GM19193 (cell line): ENCODE measurements around the gene TMEM154.

Experiments
- POLR2A ChIP-seq: IDR thresholded peaks from 4 replicates; pipeline ENCODE4 v1.6.1; 2011; ENCODE audit not compliant: insufficient read depth, insufficient read length; ENCODE audit errors: extremely low read depth

TMEM154 gene

GRCh38 chr4:152661649-152662048 is 18.1 kb downstream of the TMEM154 start:
- no peak for TF ChIP-seq POLR2A

GRCh38 chr4:152660526-152660925 is 19.3 kb downstream of the TMEM154 start:
- TF ChIP-seq POLR2A = no peak

GRCh38 chr4:152659806-152660205 is 20.0 kb downstream of the TMEM154 start:
- TF ChIP-seq POLR2A = no peak

- TF ChIP-seq POLR2A = no peak
Measured at GRCh38 chr4:152657657-152658056, 22.1 kb downstream of the TMEM154 start.

GRCh38 chr4:152655272-152656129 is 24.3 kb downstream of the TMEM154 start:
- TF ChIP-seq POLR2A = no peak

GRCh38 chr4:152652102-152652501 is 27.7 kb downstream of the TMEM154 start:
- no peak for TF ChIP-seq POLR2A

GRCh38 chr4:152651473-152652060 is 28.2 kb downstream of the TMEM154 start:
- TF ChIP-seq POLR2A = no peak

GRCh38 chr4:152646221-152646620 is 33.6 kb downstream of the TMEM154 start:
- TF ChIP-seq POLR2A = no peak

- TF ChIP-seq POLR2A = no peak
Measured at GRCh38 chr4:152644130-152644529, 35.7 kb downstream of the TMEM154 start.

- peak; percentile 63 for TF ChIP-seq POLR2A
Measured at GRCh38 chr4:152643153-152644035, 36.4 kb downstream of the TMEM154 start.

- no peak for TF ChIP-seq POLR2A
Measured at GRCh38 chr4:152640058-152640921, 39.5 kb downstream of the TMEM154 start.

GRCh38 chr4:152635851-152636250 is 43.9 kb downstream of the TMEM154 start:
- no peak for TF ChIP-seq POLR2A

GRCh38 chr4:152634110-152634760 is 45.6 kb downstream of the TMEM154 start:
- no peak for TF ChIP-seq POLR2A

GRCh38 chr4:152633118-152633517 is 46.7 kb downstream of the TMEM154 start:
- no peak for TF ChIP-seq POLR2A
